Heart left ventricle (tissue), 13 donors: ENCODE results near the gene ZNF775.

Source experiments
- CTCF ChIP-seq, 12 donors: fragments of 200-600 bp; sonication (generic) in 4 of 12; IDR thresholded peaks; one replicate each; pipeline versions ENCODE4 v1.5.0 to v1.8.0; 2018 to 2022; ENCODE audit warnings: antibody characterized with exemption in 12 of 12, mild to moderate bottlenecking in 5 of 12
- POLR2A ChIP-seq, 2 donors: fragments of 450-650 bp; IDR thresholded peaks; one replicate each; pipeline ENCODE4 v1.6.1; 2017; ENCODE audit warnings: antibody characterized with exemption in 2 of 2, mild to moderate bottlenecking in 2 of 2, moderate library complexity in 2 of 2
- donor health status: ischemic (EF 13 %, LVEDD 7.1; RV severe dilation, severe dysfunction).
- donor health status: DM: no; HTN: yes; CAD: no.
- donor health status: DM: no; HTN: no; CAD: no.
- donor health status: ischemic (EF 25% LVEDD 6.9; RV normal size, moderate dysfunction).
- donor health status: ischemic (EF 25% LVEDD 5.7; RV mildly dilated, moderate dysfunction).
- donor health status: ischemic (EF 35%, LVEDD 5.7; RV mildly dilated, moderate dysfunction).
- donor health status: nonischemic (EF 11% LVEDD 7.7; RV severe dilation, severe dysfunction).
- donor health status: DM: yes; HTN: yes; CAD: no.
- donor health status: PGD.
- donor health status: ischemic (EF 29% LVEDD 5.4; RV normal size, mild dysfunction).
- donor health status: nonischemic (EF 23%, LVEDD 6.1; RV moderate dilation, normal function).

- no peak for TF ChIP-seq POLR2A (IDR thresholded peaks at IDR 0.05)
- TF ChIP-seq CTCF (IDR thresholded peaks at IDR 0.05): no peak
Observed at GRCh38 chr7:150359622-150360362, 19.3 kb upstream of the ZNF775 start.
